Hematopoietic multipotent progenitor cell treated with erythropoietin and hydrocortisone succinate and interleukin-3 and kit ligand, for 15 days (in vitro differentiated cells): ENCODE results near the gene WWC2.

Source experiments
- DNase-seq: peaks from one replicate; pipeline ENCODE4 v3.0.0-alpha.2; 2015; ENCODE audit warnings: low spot score

The WWC2 gene

GRCh38 chr4:183354219-183354618 is 255.2 kb downstream of the WWC2 start:
- DNase-seq, result no peak

- DNase-seq, result no peak
Measured at GRCh38 chr4:183355405-183355804, 256.3 kb downstream of the WWC2 start.

- no peak for DNase-seq
Measured at GRCh38 chr4:183356173-183356830, 257.2 kb downstream of the WWC2 start.

- DNase-seq, result no peak
Measured at GRCh38 chr4:183356931-183357675, 258.0 kb downstream of the WWC2 start.

- no peak for DNase-seq
Measured at GRCh38 chr4:183358215-183358755, 259.2 kb downstream of the WWC2 start.

GRCh38 chr4:183360161-183360919 is 261.3 kb downstream of the WWC2 start:
- DNase-seq, result no peak

- no peak for DNase-seq
Measured at GRCh38 chr4:183362036-183362435, 263.0 kb downstream of the WWC2 start.

- DNase-seq, result no peak
Measured at GRCh38 chr4:183362916-183363542, 264.0 kb downstream of the WWC2 start.

GRCh38 chr4:183364025-183364424 is 265.0 kb downstream of the WWC2 start:
- no peak for DNase-seq

- no peak for DNase-seq
Measured at GRCh38 chr4:183366206-183366835, 267.3 kb downstream of the WWC2 start.

- DNase-seq, result no peak
Measured at GRCh38 chr4:183369073-183369472, 270.0 kb downstream of the WWC2 start.
